Sigmoid colon (tissue), 4 donors: ENCODE measurements around the gene RPS6KA2.

Experiments
- CTCF ChIP-seq, 4 experiments: fragments of 450-650 bp in 3 of 4; fragments of 200-600 bp in 1 of 4; IDR thresholded peaks; one replicate each; pipeline ENCODE4 v1.5.1; 2016 to 2019; ENCODE audit warnings: antibody characterized with exemption in 4 of 4, mild to moderate bottlenecking in 3 of 4, moderate library complexity in 2 of 4
- POLR2A ChIP-seq, 2 donors: fragments of 450-650 bp; IDR thresholded peaks; one replicate each; pipeline ENCODE4 v1.6.1; 2016; ENCODE audit warnings: antibody characterized with exemption in 2 of 2, mild to moderate bottlenecking in 2 of 2, moderate library complexity in 2 of 2
- POLR2AphosphoS5 ChIP-seq, 4 donors: sonication (generic); formaldehyde crosslinking; IDR thresholded peaks; one replicate each; pipeline ENCODE4 v1.6.1; 2017; ENCODE audit warnings: antibody characterized with exemption in 4 of 4

GRCh38 chr6:166648846-166649245 lies 21.8 kb upstream of the RPS6KA2 start:
- TF ChIP-seq POLR2AphosphoS5 (IDR thresholded peaks at IDR 0.05) (no peak), CTCF (IDR thresholded peaks at IDR 0.05) (no peak), POLR2A (IDR thresholded peaks at IDR 0.05) (no peak)
